Dermis microvascular lymphatic vessel endothelial cell (primary cell): ENCODE results near the gene STK25. TPM values are rescaled to one million over a fixed set of nuclear protein-coding genes. Genes with fewer than 3 reads are reported as not detected.
"Not testable (repeated sequence)": the region's sequence is repeated elsewhere in the genome, so short reads cannot be mapped to it uniquely, and the experiment has no call there.

ENCODE experiments used
- DNase-seq, 2 donors: peaks; one replicate each; pipeline versions ENCODE4 v3.0.0 to v3.0.0-alpha.2; 2010; ENCODE audit warnings: low read depth in 2 of 2
- total RNA-seq: library from RNA; depleted of rRNA; stranded (reverse); fragments of >200 nt; gene quantifications from 2 replicates; pipeline ENCODE4 v1.2.1, GENCODE V29; 2014

Gene STK25
- total RNA-seq, 1 donor from 2014 or later = 276 TPM

DNA sequence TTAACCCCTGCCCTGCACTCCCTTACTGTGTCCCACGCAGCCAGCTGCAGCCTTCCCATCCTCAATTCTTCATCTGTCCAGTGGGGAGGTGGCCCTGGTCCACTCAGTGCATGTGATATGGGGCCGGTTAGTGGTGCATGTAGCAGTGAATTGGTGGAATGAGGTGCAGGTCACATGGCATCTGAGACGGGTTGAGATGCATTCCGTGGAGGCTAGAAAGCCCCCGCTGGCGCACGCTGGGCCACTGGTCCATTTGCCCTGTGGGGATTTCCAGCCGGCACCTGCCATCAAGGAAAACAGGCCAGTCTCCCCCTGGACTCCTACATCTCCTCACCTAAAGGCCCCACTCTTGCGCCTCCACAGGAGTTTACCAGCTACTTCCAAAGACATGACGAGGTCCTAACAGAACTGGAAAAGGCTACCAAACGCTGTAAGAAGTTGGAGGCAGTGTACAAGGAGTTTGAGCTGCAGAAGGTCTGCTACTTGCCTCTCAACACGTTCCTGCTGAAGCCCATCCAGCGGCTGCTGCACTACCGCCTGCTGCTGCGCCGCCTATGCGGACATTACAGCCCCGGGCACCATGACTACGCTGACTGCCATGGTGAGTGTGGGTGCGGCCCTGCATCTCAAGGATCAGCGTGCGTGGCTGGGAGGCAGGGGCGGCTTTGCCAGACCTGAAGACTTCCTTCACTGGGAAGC is 40.5 kb downstream of the STK25 start:
- DNase-seq = no peak

DNA sequence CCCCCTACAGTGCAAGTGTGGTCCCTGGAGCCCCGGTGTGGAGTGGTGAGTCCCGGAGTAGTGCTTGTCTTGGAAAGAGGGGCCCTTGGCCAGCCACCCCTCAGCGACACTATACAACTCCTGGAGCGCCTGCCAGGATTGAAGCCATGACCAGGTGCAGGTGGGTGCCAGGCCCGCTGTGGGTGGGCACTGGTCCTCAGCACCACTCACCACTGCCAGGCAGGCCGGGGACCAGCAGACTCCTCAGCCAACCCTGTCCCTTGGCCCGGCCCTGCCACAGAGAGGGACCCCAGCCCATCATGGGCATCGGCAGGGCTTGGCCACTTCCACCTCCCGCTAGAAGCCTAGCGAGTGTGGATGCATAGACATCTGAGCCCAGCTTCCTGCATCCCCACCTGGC is 42.2 kb downstream of the STK25 start:
- DNase-seq = no peak

DNA sequence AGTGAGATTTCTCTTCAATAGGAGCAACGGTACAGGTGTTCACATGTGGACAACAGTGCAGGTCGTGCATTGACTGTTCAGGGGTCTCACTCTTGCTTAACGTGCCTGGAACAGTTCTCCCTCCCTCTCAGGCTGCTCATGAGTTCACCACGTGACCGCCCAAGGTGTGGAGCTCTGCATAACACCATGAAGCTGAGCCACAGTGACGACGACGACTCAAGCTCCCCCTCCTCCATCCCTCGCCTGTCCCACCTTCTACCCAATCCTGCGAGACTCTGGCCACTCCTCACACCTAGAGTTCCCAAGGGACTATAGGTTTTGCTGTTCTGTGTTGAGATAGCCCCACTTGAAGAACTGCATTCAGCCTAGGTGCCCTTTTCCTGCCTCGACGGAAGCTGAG is 42.8 kb downstream of the STK25 start:
- no peak for DNase-seq

DNA sequence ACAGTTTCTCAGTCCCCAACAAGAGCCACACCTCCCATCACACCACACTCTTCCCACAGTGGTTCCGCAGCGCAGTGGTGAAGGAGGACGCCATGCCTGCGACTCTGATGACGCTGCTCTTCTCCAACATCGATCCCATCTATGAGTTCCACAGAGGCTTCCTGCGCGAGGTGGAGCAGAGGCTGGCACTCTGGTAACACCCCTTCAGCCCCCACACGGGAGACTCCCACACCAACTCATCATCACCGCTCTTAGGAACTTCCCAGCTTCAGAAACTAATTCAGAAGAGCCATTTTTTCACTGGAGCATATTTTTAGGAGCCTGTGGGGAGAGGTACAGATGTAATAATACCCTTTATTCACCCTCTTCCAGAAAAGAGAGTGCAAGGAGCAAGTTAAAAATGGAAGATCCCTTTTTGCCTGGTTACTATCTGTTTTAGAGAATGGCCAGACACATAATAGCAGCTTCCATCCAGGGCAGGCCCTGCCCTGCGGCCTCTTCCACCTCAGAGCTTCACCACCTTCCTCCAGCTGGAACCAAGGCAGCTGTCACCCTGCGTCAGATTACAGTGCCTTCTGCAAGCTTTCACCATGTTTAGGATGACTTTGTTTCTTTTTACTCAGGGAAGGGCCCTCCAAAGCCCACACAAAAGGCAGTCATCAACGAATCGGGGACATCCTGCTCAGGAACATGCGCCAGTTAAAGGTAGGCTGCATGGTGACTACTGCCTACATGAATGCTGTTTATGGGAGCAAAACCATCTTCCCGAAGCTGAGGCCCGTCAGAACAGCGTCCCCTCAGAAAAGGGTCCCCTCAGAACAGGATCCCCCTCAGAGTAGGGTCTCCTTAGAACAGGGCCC is 44.9 kb downstream of the STK25 start:
- no peak for DNase-seq

DNA sequence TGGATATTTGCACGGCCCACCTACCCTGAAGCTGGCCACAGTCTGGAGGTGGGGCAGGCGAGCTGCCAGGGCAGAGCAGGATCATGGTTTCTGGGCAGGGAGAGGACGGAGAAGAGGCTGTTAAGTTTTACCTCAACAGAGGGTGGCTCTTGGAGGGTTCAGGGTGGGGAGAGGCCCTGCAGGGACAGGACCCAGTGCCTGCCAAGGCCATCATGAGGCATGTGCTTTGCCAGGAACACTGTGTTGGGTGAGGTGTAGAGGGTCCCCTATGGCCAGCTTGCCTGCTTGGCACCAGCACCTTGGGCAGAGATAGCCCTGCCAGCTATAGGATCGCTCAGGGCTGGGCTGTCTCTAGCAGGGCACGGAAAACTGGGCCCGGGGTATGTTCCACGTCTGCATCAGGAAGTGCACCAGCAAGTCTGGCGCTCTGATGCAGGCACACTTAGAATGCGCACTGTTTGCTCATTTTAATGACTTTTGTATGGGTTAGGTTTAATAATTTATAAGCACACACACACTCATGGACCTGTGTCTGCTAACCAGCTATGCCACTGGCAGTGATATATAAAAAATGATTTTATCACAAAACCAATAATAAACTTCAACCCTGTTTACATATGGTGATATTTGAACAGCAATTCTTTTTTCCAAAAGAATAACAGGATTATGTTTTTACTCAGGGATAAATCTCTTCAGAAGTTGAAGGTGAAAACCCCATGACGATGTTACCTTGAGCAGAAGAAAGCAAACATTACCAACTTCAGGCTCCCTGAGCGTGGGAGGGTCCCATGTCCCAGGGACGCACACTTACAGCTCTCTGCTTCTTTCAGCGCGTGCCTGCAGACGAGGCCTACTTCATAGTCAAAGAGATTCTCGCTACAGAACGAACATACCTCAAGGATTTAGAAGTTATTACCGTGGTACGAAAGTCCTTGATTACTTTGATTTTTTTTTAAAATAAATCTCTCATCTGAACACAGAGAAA is 46.4 kb downstream of the STK25 start:
- no peak for DNase-seq

DNA sequence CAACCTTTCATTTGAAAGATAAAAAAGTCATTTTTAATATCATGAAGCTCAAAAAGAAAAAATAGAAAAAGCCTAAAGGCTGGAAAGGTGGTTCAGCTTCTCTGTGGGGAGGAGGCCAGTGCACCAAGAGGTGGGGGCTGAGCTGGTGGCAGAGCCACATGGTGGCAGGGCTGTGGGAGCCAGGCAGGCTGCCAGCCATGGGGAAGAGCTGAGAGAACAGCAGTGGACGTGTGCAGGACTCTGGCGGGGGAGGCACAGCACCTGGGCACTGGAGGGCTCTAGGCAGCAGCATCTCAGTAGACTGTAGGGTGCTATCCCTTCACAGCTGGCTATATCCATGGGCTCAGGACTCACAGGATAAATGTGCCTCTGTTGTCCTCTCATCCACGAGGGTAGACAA is 47.8 kb downstream of the STK25 start:
- no peak for DNase-seq

DNA sequence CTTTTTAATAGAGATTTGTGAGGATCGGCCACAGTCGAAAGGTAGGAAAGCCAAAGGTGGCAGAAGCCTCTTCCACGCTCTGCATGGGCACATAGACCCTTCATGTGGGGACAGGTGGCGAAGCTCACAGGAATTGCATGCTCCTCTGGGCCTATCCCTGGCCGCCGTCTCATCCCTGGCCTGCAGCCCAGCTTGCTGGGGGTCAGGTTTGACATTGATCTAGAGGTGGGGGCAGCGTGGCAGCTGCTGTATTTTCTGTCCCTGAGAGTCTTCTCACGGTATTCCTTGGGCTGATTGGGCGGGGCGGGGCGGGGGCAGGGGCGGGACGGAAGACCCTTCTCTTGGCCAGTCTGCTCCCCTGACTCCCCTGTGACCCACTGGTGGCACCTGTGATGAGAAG is 48.9 kb downstream of the STK25 start:
- no peak for DNase-seq

DNA sequence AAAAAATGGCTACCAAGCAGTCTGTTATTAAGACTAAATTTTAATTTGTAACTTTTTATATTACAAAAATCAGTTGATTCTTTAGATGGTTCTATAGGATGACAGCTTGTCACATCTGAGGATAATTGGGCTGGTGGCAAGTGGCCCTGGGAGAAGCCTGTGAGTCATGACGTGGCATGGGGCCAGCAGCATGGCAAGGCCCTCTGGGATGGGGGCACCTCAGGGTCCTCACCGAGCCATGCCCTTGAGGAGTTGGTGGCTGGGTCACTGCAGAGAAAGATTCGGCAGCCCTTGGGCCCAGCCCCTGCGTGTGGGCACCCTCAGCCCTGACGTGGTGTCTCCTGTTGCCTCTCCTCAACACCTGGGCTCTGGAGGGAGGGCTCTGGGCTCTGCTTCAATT is 49.7 kb downstream of the STK25 start:
- no peak for DNase-seq

DNA sequence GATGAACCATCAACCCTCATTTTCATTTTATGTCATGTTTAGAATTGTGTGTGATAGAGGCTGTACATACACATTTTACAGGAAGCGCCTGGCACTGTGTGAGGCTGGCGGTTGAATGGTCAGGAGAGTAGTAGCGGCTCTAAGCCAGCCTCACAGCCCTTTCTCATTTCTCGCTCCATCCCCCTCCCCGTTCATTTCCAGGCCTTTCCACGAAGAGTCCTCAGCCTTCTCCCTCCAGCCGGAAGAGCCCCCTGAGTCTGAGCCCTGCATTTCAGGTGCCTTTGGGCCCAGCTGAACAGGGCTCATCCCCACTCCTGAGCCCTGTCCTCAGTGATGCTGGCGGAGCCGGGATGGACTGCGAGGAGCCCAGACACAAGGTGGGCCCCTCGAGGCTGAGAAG is 51.8 kb downstream of the STK25 start:
- no peak for DNase-seq

DNA sequence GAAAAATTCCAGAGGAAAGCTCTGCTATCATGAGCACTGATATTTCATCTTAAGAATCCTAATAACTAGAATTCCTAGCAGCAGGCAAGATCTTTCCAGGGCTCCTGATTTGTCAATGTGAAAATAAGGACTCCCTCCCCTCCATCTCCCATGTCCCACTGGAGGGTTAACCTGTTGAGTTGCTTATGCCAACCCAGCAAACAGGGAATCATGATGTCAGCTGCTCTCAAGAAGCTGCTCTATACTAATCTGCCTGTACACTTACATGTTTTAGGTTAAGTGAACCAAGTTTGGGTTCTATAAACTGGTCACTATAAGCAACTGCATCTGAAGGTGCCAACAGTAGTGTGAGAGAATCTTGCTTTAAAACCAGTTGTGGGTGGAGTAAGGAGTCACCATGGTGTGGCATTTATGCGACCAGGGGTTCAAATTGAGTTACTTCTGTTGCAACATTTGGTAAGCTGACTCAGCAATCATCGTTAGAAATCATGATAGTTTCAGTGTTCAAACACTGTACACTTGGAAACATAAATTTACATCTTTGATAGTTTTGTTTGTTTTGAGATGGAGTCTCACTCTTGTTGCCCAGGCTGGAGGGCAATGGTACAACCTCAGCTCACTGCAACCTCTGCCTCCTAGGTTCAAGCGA is 53.4 kb downstream of the STK25 start:
- DNase-seq = no peak

DNA sequence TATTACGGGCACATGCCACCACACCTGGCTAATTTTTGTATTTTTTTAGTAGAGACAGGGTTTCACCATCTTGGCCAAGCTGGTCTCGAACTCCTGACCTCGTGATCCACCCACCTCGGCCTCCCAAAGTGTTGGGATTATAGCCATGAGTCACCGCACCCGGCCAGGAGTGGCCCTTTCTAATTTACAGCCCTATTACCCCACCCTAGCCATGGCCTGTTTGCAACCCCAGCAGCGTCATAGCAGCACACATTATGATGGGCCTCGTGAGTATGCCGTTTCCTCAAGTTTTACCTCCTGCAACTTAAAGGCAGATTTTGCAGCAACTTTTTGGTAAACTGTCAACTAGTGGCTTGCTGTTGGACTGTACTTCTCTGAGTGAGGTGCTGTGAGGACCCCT is 54.5 kb downstream of the STK25 start:
- DNase-seq = not testable (repeated sequence)

DNA sequence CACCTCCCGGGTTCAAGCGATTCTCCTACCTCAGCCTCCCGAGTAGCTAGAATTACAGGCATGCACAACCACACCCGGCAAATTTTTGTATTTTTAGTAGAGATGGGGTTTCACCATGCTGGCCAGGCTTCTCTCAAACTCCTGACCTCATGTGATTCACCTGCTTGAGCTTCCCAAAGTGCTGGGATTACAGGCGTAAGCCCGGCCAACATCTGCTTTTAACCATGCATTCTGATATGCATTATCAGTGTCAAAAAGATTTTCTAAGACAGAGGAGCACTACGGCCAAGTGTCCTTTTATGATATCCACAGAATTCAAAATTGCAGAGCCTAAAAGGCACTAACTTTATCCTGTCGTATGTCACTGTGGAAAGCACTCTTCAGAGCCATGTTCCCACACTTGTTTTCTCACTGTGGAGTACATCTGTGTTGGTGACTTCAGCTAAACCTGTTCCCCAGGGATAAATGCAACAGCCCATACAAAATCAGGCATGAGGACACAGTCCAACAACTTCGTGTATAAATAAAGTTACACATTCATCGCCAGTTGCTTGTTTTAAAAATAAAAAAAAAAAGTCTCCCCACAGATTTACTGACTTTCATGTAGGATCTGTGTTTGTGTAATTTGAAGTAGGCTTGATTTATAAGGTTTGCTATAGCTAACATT is 56.4 kb downstream of the STK25 start:
- DNase-seq = no peak

DNA sequence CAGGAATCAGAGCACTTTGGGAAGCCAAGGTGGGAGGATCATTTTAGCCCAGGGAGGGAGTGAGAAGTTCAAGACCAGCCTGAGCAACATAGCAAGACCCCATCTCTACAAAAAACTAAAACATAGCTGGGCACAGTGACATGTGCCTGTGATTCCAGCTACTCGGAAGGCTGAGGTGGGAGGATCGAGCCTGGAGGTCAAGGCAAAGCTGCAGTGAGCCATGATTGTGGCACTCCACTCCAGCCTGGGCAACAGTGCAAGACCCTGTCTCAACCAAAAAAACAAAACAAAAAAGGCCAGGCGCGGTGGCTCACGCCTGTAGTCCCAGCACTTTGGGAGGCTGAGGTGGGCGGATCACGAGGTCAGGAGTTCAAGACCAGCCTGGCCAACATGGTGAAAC is 58.3 kb downstream of the STK25 start:
- DNase-seq = not testable (repeated sequence)

DNA sequence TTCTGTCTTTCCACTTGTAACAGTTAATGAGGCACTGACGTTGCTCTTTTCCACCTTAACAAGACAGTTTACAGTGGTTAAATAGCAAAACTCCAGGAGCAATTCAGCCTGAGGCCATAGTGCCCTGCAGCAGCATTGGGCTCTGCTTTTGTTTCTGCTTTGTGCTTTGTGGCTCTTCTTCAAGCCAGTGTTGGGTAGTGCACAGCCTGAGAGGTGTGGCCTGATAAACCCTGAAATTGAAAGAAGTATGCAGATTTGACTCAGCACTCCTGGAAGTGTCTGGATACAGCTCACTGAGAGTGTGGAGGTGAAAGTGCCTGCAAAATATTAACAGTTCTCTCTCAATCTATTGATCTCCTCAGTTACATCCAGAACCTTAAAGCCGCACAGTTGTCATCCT is 63.0 kb downstream of the STK25 start:
- DNase-seq = no peak

DNA sequence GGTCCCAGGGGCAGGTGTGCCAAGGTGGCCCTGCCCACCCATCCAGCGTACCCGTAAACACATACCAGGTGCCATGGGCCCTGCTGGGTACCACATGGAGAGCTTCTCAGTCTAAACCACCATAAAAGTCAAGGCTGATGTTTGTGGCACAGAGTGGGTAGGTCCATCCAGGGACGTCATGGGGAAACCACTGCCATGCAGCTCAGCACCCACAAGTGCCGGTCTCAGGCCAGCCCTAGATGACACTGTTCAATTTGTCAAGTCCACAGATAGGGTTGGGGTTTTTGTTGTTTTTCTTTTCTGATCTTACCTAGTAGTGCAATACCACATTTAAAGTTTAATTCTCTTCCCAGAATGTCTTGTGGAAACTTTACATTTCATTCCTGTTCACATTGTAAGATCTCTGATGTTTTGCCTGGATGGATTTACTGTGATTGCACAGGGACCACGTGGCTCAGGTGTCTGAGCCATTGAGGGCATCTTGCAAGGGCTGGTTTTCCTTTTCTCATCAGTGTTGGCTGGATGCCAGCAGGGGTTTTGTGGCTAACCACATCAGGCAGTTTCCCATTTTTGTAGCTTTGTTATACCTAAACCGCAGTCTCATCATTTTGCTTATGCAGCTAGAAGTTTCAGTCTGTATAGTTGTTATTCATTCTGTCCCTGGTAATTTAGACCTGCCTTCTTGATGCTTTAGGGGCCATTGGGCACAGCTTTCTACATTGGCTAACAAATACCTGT is 64.7 kb downstream of the STK25 start:
- DNase-seq = no peak

Other genes starting within 250 kb of the STK25 start
- gene HDLBP, start 192.9 kb downstream of the STK25 start, total RNA-seq = 660 and 780 TPM in 2 replicates
- 383 and 471 TPM in 2 replicates for gene SEPTIN2, start 192.7 kb downstream of the STK25 start, total RNA-seq
- 29.4 and 37.0 TPM in 2 replicates for gene FARP2, start 152.3 kb downstream of the STK25 start, total RNA-seq
- gene BOK, start 50.2 kb upstream of the STK25 start, total RNA-seq = 32.0 and 71.7 TPM in 2 replicates
- gene THAP4, start 128.6 kb upstream of the STK25 start, total RNA-seq = 36.5 and 44.8 TPM in 2 replicates
- 32.6 and 74.8 TPM in 2 replicates for gene ATG4B, start 129.1 kb upstream of the STK25 start, total RNA-seq
- 30.0 and 45.7 TPM in 2 replicates for gene DTYMK, start 178.2 kb upstream of the STK25 start, total RNA-seq
- gene ING5, start 193.5 kb upstream of the STK25 start, total RNA-seq = 16.7 and 27.4 TPM in 2 replicates
- gene D2HGDH, start 226.0 kb upstream of the STK25 start, total RNA-seq = 10.9 and 15.0 TPM in 2 replicates